GM23338 (cell line): ENCODE data around the gene CNIH1. TPM values are rescaled to one million over a fixed set of nuclear protein-coding genes. Genes with fewer than 3 reads are reported as not detected.

ENCODE experiments used
- ATAC-seq: fragments of 200-7000 bp; cut with Tn5 transposase; 3 replicates; pipeline ENCODE4 v1.9.1; 2020
- DNase-seq: peaks from one replicate; pipeline ENCODE4 v3.0.0-alpha.2; 2015; ENCODE audit warnings: low spot score
- H2AFZ ChIP-seq: fragments of 200-600 bp; sonication (generic); 2 replicates; pipeline ENCODE4 v1.8.0; 2016; ENCODE audit warnings: antibody characterized with exemption, mild to moderate bottlenecking, moderate library complexity
- H3F3A ChIP-seq: fragments of 200-600 bp; sonication (generic); replicated peaks from 2 replicates; pipeline ENCODE4 v1.8.0; 2017; ENCODE audit warnings: antibody characterized with exemption, mixed run types, low read depth
- H3K27ac ChIP-seq: fragments of 200-600 bp; sonication (generic); 2 replicates; pipeline ENCODE4 v1.6.1; 2016; ENCODE audit warnings: low read depth
- H3K27me3 ChIP-seq: fragments of 200-600 bp; sonication (generic); 2 replicates; pipeline ENCODE4 v1.8.0; 2016; ENCODE audit warnings: mild to moderate bottlenecking, mixed run types, moderate library complexity; ENCODE audit not compliant: insufficient read depth
- H3K36me3 ChIP-seq: fragments of 200-600 bp; sonication (generic); 2 replicates; pipeline ENCODE4 v1.8.0; 2016; ENCODE audit warnings: mild to moderate bottlenecking; ENCODE audit not compliant: insufficient read depth
- H3K4me1 ChIP-seq: fragments of 200-600 bp; sonication (generic); 2 replicates; pipeline ENCODE4 v1.8.0; 2016; ENCODE audit warnings: mild to moderate bottlenecking, moderate library complexity; ENCODE audit not compliant: insufficient read depth
- H3K4me2 ChIP-seq: fragments of 200-600 bp; sonication (generic); 2 replicates; pipeline ENCODE4 v1.7.1; 2017; ENCODE audit warnings: mixed run types
- H3K4me3 ChIP-seq: fragments of 200-600 bp; sonication (generic); 2 replicates; pipeline ENCODE4 v1.6.1; 2016; ENCODE audit warnings: mixed run types
- H3K79me2 ChIP-seq: fragments of 200-600 bp; sonication (generic); replicated peaks from 2 replicates; pipeline ENCODE4 v1.8.0; 2017; ENCODE audit warnings: mild to moderate bottlenecking; ENCODE audit not compliant: insufficient read depth
- H3K9me2 ChIP-seq: fragments of 200-600 bp; sonication (generic); 2 replicates; pipeline ENCODE4 v1.8.0; 2017; ENCODE audit not compliant: insufficient read depth
- H4K20me1 ChIP-seq: fragments of 200-600 bp; sonication (generic); replicated peaks from 2 replicates; pipeline ENCODE4 v1.8.0; 2017; ENCODE audit warnings: mild to moderate bottlenecking; ENCODE audit not compliant: insufficient read depth
- H3K27ac Mint-ChIP-seq: 2 replicates; pipeline ENCODE4 v1.8.0; 2020; ENCODE audit warnings: inconsistent platforms, mild to moderate bottlenecking, moderate library complexity, mixed read lengths
- H3K27me3 Mint-ChIP-seq: 3 replicates; pipeline ENCODE4 v1.8.0; 2022; ENCODE audit warnings: low read depth, mild to moderate bottlenecking, moderate library complexity, mixed read lengths, inconsistent platforms; ENCODE audit not compliant: insufficient read depth, poor library complexity
- H3K36me3 Mint-ChIP-seq: 3 replicates; pipeline ENCODE4 v1.8.0; 2021; ENCODE audit warnings: low read depth, mild to moderate bottlenecking, inconsistent platforms, moderate library complexity, mixed read lengths
- H3K4me1 Mint-ChIP-seq: 3 replicates; pipeline ENCODE4 v1.8.0; 2020; ENCODE audit warnings: mild to moderate bottlenecking, inconsistent platforms, mixed read lengths
- H3K4me3 Mint-ChIP-seq: 3 replicates; pipeline ENCODE4 v1.8.0; 2021; ENCODE audit warnings: moderate library complexity, mild to moderate bottlenecking, inconsistent platforms, mixed read lengths
- H3K9me3 Mint-ChIP-seq: 3 replicates; pipeline ENCODE4 v1.8.0; 2020; ENCODE audit warnings: moderate library complexity, mild to moderate bottlenecking, inconsistent platforms, mixed read lengths
- CREB1 ChIP-seq: fragments of 250-450 bp; sonication (Bioruptor Pico); IDR thresholded peaks from 2 replicates; pipeline ENCODE4 v1.5.0; 2020; ENCODE audit warnings: low read depth, mild to moderate bottlenecking, moderate library complexity
- EZH2 ChIP-seq: fragments of 200-600 bp; sonication (generic); IDR thresholded peaks from one replicate; pipeline ENCODE4 v1.8.0; 2017; ENCODE audit warnings: antibody characterized with exemption, mild to moderate bottlenecking, low read depth; ENCODE audit not compliant: unreplicated experiment
- EZH2phosphoT487 ChIP-seq: fragments of 200-600 bp; sonication (generic); IDR thresholded peaks from one replicate; pipeline ENCODE4 v1.8.1; 2018; ENCODE audit warnings: antibody characterized with exemption; ENCODE audit not compliant: unreplicated experiment
- JUNB ChIP-seq: IDR thresholded peaks from one replicate; pipeline ENCODE4 v1.6.1; 2016; ENCODE audit warnings: antibody characterized with exemption; ENCODE audit not compliant: unreplicated experiment
- NANOG ChIP-seq: IDR thresholded peaks from 2 replicates; pipeline ENCODE4 v1.6.1; 2016; ENCODE audit warnings: antibody characterized with exemption, borderline replicate concordance
- POLR2AphosphoS5 ChIP-seq: IDR thresholded peaks from 2 replicates; pipeline ENCODE4 v1.6.1; 2016; ENCODE audit warnings: antibody characterized with exemption, low read depth
- STAT1 ChIP-seq: IDR thresholded peaks from one replicate; pipeline ENCODE4 v1.6.1; 2016; ENCODE audit warnings: antibody characterized with exemption; ENCODE audit not compliant: unreplicated experiment
- ZNF114 ChIP-seq: fragments of 250-450 bp; sonication (Bioruptor Pico); IDR thresholded peaks from 2 replicates; pipeline ENCODE4 v1.5.0; 2020; ENCODE audit warnings: mild to moderate bottlenecking, moderate library complexity
- ZNF331 ChIP-seq: fragments of 250-450 bp; sonication (Bioruptor Pico); IDR thresholded peaks from 2 replicates; pipeline ENCODE4 v1.5.0; 2020; ENCODE audit warnings: low read depth, mild to moderate bottlenecking, moderate library complexity
- polyA plus RNA-seq: library from polyadenylated mRNA; unstranded; fragments of >200 nt; fragmentation: Nextera tagmentation; extraction: Ambion mirVana; gene quantifications from 2 replicates; pipeline ENCODE4 v1.2.1, GENCODE V29; 2016
- total RNA-seq: library from RNA; depleted of rRNA; stranded (reverse); fragments of >200 nt; shearing (Covaris generic); gene quantifications from 2 replicates; pipeline ENCODE4 v1.2.3, GENCODE V29; 2014
- TF ChIP-seq, protein P1 (sequence below): IDR thresholded peaks from one replicate; pipeline ENCODE4 v1.6.1; 2018; ENCODE audit warnings: antibody characterized with exemption; ENCODE audit not compliant: unreplicated experiment
- TF ChIP-seq, protein P2 (sequence below): fragments of 250-450 bp; sonication (Bioruptor Pico); IDR thresholded peaks from 2 replicates; pipeline ENCODE4 v1.5.0; 2020; ENCODE audit warnings: mild to moderate bottlenecking, moderate library complexity
- TF ChIP-seq, protein P3 (sequence below): IDR thresholded peaks from 2 replicates; pipeline ENCODE4 v1.6.1; 2016; ENCODE audit warnings: antibody characterized with exemption
- TF ChIP-seq, protein P4 (sequence below), 2 experiments: fragments of 200-600 bp in 1 of 2; sonication (generic) in 1 of 2; conservative IDR thresholded peaks; 2 replicates each; pipeline versions ENCODE4 v1.5.1 to v1.6.1; 2016 to 2017; ENCODE audit warnings: antibody characterized with exemption in 2 of 2, low read depth in 2 of 2, mild to moderate bottlenecking in 2 of 2, moderate library complexity in 1 of 2

Gene CNIH1
- total and polyA plus RNA-seq, 2 experiments from 2014 or later: 135 to 172 TPM

DNA sequence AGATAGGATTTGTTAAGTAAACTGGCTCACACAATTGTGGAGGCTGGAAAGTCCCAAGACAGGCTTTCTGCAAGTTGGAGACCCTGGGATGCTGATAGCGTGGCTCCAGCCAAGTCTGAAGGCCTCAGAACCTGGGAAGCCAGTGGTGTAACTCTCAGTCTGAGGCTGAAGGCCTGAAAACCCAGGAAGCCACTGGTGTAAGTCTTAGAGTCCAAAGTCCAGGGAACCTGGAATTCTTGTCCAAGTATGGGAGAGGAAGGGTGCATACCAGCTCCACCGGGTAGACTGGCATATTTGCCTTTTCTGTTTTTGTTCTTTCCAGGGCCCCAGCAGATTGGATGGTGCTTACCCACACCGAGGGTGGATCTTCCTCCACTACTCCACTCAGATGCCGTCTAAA lies 29.5 kb upstream of the CNIH1 start:
- Histone ChIP-seq H3K4me3 (no peak overlapping the region), H3K9me2 (no peaks in the 10 kb centered on the region), H3K4me1 (no peaks in the 10 kb centered on the region), H3K4me2 (no peak overlapping the region), H3K79me2 (no peaks in the 10 kb centered on the region), H3K27ac (no peak overlapping the region), H3K36me3 (no peaks in the 10 kb centered on the region; the same call in 1 of the 2 replicates), H3K27me3 (no peaks in the 10 kb centered on the region), H3F3A (no peaks in the 10 kb centered on the region), H4K20me1 (no peaks in the 10 kb centered on the region; the same call in 1 of the 2 replicates), H2AFZ (no peak overlapping the region)
- TF ChIP-seq ZNF114 (CRISPR knock-in tag): no peak
- TF ChIP-seq CREB1 (CRISPR knock-in tag): no peak
- TF ChIP-seq EZH2phosphoT487: no peak
- TF ChIP-seq NANOG: no peak
- TF ChIP-seq EZH2: no peak
- TF ChIP-seq, protein P1, sequence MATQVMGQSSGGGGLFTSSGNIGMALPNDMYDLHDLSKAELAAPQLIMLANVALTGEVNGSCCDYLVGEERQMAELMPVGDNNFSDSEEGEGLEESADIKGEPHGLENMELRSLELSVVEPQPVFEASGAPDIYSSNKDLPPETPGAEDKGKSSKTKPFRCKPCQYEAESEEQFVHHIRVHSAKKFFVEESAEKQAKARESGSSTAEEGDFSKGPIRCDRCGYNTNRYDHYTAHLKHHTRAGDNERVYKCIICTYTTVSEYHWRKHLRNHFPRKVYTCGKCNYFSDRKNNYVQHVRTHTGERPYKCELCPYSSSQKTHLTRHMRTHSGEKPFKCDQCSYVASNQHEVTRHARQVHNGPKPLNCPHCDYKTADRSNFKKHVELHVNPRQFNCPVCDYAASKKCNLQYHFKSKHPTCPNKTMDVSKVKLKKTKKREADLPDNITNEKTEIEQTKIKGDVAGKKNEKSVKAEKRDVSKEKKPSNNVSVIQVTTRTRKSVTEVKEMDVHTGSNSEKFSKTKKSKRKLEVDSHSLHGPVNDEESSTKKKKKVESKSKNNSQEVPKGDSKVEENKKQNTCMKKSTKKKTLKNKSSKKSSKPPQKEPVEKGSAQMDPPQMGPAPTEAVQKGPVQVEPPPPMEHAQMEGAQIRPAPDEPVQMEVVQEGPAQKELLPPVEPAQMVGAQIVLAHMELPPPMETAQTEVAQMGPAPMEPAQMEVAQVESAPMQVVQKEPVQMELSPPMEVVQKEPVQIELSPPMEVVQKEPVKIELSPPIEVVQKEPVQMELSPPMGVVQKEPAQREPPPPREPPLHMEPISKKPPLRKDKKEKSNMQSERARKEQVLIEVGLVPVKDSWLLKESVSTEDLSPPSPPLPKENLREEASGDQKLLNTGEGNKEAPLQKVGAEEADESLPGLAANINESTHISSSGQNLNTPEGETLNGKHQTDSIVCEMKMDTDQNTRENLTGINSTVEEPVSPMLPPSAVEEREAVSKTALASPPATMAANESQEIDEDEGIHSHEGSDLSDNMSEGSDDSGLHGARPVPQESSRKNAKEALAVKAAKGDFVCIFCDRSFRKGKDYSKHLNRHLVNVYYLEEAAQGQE: no peak
- TF ChIP-seq STAT1: no peak
- TF ChIP-seq ZNF331 (CRISPR knock-in tag): no peak
- no peak for TF ChIP-seq POLR2AphosphoS5
- no peak for TF ChIP-seq JUNB
- TF ChIP-seq, protein P2, sequence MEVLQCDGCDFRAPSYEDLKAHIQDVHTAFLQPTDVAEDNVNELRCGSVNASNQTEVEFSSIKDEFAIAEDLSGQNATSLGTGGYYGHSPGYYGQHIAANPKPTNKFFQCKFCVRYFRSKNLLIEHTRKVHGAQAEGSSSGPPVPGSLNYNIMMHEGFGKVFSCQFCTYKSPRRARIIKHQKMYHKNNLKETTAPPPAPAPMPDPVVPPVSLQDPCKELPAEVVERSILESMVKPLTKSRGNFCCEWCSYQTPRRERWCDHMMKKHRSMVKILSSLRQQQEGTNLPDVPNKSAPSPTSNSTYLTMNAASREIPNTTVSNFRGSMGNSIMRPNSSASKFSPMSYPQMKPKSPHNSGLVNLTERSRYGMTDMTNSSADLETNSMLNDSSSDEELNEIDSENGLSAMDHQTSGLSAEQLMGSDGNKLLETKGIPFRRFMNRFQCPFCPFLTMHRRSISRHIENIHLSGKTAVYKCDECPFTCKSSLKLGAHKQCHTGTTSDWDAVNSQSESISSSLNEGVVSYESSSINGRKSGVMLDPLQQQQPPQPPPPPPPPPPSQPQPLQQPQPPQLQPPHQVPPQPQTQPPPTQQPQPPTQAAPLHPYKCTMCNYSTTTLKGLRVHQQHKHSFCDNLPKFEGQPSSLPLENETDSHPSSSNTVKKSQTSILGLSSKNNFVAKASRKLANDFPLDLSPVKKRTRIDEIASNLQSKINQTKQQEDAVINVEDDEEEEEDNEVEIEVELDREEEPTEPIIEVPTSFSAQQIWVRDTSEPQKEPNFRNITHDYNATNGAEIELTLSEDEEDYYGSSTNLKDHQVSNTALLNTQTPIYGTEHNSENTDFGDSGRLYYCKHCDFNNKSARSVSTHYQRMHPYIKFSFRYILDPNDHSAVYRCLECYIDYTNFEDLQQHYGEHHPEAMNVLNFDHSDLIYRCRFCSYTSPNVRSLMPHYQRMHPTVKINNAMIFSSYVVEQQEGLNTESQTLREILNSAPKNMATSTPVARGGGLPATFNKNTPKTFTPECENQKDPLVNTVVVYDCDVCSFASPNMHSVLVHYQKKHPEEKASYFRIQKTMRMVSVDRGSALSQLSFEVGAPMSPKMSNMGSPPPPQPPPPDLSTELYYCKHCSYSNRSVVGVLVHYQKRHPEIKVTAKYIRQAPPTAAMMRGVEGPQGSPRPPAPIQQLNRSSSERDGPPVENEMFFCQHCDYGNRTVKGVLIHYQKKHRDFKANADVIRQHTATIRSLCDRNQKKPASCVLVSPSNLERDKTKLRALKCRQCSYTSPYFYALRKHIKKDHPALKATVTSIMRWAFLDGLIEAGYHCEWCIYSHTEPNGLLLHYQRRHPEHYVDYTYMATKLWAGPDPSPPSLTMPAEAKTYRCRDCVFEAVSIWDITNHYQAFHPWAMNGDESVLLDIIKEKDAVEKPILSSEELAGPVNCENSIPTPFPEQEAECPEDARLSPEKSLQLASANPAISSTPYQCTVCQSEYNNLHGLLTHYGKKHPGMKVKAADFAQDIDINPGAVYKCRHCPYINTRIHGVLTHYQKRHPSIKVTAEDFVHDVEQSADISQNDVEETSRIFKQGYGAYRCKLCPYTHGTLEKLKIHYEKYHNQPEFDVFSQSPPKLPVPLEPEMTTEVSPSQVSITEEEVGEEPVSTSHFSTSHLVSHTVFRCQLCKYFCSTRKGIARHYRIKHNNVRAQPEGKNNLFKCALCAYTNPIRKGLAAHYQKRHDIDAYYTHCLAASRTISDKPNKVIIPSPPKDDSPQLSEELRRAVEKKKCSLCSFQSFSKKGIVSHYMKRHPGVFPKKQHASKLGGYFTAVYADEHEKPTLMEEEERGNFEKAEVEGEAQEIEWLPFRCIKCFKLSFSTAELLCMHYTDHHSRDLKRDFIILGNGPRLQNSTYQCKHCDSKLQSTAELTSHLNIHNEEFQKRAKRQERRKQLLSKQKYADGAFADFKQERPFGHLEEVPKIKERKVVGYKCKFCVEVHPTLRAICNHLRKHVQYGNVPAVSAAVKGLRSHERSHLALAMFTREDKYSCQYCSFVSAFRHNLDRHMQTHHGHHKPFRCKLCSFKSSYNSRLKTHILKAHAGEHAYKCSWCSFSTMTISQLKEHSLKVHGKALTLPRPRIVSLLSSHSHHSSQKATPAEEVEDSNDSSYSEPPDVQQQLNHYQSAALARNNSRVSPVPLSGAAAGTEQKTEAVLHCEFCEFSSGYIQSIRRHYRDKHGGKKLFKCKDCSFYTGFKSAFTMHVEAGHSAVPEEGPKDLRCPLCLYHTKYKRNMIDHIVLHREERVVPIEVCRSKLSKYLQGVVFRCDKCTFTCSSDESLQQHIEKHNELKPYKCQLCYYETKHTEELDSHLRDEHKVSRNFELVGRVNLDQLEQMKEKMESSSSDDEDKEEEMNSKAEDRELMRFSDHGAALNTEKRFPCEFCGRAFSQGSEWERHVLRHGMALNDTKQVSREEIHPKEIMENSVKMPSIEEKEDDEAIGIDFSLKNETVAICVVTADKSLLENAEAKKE (CRISPR knock-in tag): no peak
- TF ChIP-seq, protein P3, sequence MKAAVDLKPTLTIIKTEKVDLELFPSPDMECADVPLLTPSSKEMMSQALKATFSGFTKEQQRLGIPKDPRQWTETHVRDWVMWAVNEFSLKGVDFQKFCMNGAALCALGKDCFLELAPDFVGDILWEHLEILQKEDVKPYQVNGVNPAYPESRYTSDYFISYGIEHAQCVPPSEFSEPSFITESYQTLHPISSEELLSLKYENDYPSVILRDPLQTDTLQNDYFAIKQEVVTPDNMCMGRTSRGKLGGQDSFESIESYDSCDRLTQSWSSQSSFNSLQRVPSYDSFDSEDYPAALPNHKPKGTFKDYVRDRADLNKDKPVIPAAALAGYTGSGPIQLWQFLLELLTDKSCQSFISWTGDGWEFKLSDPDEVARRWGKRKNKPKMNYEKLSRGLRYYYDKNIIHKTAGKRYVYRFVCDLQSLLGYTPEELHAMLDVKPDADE: no peak
- TF ChIP-seq, protein P4, sequence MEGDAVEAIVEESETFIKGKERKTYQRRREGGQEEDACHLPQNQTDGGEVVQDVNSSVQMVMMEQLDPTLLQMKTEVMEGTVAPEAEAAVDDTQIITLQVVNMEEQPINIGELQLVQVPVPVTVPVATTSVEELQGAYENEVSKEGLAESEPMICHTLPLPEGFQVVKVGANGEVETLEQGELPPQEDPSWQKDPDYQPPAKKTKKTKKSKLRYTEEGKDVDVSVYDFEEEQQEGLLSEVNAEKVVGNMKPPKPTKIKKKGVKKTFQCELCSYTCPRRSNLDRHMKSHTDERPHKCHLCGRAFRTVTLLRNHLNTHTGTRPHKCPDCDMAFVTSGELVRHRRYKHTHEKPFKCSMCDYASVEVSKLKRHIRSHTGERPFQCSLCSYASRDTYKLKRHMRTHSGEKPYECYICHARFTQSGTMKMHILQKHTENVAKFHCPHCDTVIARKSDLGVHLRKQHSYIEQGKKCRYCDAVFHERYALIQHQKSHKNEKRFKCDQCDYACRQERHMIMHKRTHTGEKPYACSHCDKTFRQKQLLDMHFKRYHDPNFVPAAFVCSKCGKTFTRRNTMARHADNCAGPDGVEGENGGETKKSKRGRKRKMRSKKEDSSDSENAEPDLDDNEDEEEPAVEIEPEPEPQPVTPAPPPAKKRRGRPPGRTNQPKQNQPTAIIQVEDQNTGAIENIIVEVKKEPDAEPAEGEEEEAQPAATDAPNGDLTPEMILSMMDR (conservative IDR thresholded peaks at IDR 0.05; ENCODE audit: low read depth in 2 of 2): no peak
- DNase-seq (no peak), ATAC-seq (no peak)
- Mint-ChIP-seq H3K27ac (no peak overlapping the region), H3K27me3 (no peaks in the 10 kb centered on the region), H3K9me3 (peaks cover 19% of the 10 kb centered on the region), H3K36me3 (peaks cover 12% of the 10 kb centered on the region), H3K4me1 (peaks cover 13% of the 10 kb centered on the region; the same call in 2 of the 3 replicates), H3K4me3 (no peak overlapping the region)
